Globus pallidus (tissue), 1 donor: Measurements from ENCODE around the gene ZNF322.
"Not testable (repeated sequence)": the region's sequence is repeated elsewhere in the genome, so short reads cannot be mapped to it uniquely, and the experiment has no call there.

Experiments used
- DNase-seq: peaks from one replicate; pipeline ENCODE4 v3.0.0-alpha.2; 2015; ENCODE audit warnings: low spot score

Gene ZNF322

GRCh38 chr6:26659042-26659999, at the start of gene ZNF322:
Gene ZNF322, minus strand, starts transcription at chr6:26659746. Its CDS starts 21,193 bp downstream, at chr6:26638553.
- DNase-seq, result peak; percentile 97

GRCh38 chr6:26705780-26706179, 46.2 kb upstream of the ZNF322 start:
- DNase-seq, result not testable (repeated sequence)

GRCh38 chr6:26705352-26705751, 45.8 kb upstream of the ZNF322 start:
- DNase-seq, result not testable (repeated sequence)

- not testable (repeated sequence) for DNase-seq
Observed at GRCh38 chr6:26701023-26701747, 41.6 kb upstream of the ZNF322 start.

- not testable (repeated sequence) for DNase-seq
Observed at GRCh38 chr6:26697496-26697895, 38.0 kb upstream of the ZNF322 start.

GRCh38 chr6:26689324-26689947, 29.9 kb upstream of the ZNF322 start:
- DNase-seq, result not testable (repeated sequence)

GRCh38 chr6:26682435-26683042, 23.0 kb upstream of the ZNF322 start:
- DNase-seq, result not testable (repeated sequence)

GRCh38 chr6:26673287-26673686, 13.7 kb upstream of the ZNF322 start:
- not testable (repeated sequence) for DNase-seq

GRCh38 chr6:26670558-26670957, 11.0 kb upstream of the ZNF322 start:
- DNase-seq, result not testable (repeated sequence)

- not testable (repeated sequence) for DNase-seq
Observed at GRCh38 chr6:26670003-26670402, 10.5 kb upstream of the ZNF322 start.

GRCh38 chr6:26660000-26660361, 435 bp upstream of the ZNF322 start:
- no peak for DNase-seq

- DNase-seq, result peak; percentile 4
Observed at GRCh38 chr6:26657256-26657655, 2.3 kb downstream of the ZNF322 start.

- no peak for DNase-seq
Observed at GRCh38 chr6:26653007-26653406, 6.5 kb downstream of the ZNF322 start.

GRCh38 chr6:26651133-26651781, 8.3 kb downstream of the ZNF322 start:
- DNase-seq, result no peak

GRCh38 chr6:26646074-26646473, 13.5 kb downstream of the ZNF322 start:
- no peak for DNase-seq

GRCh38 chr6:26640806-26641205, 18.7 kb downstream of the ZNF322 start:
- no peak for DNase-seq

GRCh38 chr6:26629359-26629758, 30.2 kb downstream of the ZNF322 start:
- DNase-seq, result no peak

GRCh38 chr6:26627843-26628242, 31.7 kb downstream of the ZNF322 start:
- DNase-seq, result no peak

- no peak for DNase-seq
Observed at GRCh38 chr6:26624557-26624956, 35.0 kb downstream of the ZNF322 start.

GRCh38 chr6:26623339-26623859, 36.1 kb downstream of the ZNF322 start:
- DNase-seq, result no peak
